Measurements from ENCODE around the gene SLC35C1. TPM values are rescaled to one million over a fixed set of nuclear protein-coding genes. Genes with fewer than 3 reads are reported as not detected.

Gene SLC35C1
- polyA plus RNA-seq, 1 donor (not counting 4 experiments of a cell fraction or from before 2014, with no cell fraction given) = 4.9 TPM

DNA sequence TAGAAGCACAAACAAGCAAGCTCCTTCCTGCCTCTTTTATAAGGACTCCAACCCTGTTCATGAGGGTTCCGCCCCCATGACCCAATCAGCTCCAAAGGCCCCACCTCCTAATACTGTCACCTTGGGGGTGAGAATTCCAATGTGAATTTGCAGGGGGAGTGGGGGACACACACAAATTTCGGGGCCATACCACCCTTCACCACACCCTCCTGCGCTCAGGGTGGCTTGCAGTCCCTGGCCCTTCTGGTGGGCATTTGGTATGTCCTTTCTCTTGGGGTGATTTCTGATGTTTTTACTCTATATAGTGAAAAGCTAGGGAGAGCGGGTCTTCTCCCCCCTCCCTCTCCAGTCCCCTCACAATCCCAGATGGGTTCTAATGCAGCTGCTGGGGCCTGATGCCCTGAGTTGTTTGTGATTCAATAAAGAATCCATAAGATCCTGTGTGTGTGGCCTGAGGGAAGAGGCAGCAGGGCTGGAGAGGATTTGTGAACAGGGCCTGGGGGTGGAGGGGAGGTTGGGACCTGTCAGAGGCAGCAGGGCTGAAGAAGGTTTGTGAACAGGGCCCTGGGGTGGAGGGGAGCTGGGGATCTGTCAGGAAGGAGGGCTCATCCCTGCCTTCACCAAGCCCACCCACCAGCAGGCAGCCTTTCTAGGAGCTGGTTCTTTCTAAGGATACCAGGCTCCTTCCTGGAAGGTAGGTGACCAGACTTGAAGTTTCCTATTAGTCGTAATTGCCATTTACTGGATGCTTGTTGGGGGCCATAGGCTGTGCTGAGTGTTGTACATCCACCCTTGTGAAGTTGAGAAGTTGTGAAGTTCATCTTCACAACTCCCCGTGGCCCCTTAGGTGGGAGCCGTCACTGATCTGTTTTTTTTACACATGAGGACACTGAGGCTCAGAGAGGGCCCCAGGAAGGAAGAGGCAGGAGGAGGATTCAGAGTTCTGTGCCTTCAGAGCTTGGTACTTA, 7.9 kb downstream of the SLC35C1 start:
- TF ChIP-seq EZH2 (IDR thresholded peaks at IDR 0.05; ENCODE audit: low read length) (no peak), CTCF (optimal IDR thresholded peaks at IDR 0.05 in 1 of 3, IDR thresholded peaks at IDR 0.05 in 1 of 3, conservative IDR thresholded peaks at IDR 0.05 in 1 of 3; ENCODE audit: extremely low read depth in 1 of 3, insufficient read depth in 2 of 3, low read length in 3 of 3) (no peak)
- H3K27me3 ChIP-seq (ENCODE audit: control insufficient read depth, extremely low read depth, insufficient read depth, low read length) = no peaks in the 10 kb centered on the region
- H3K4me3 ChIP-seq (ENCODE audit: control insufficient read depth in 2 of 3, extremely low read depth in 1 of 3, insufficient read depth in 2 of 3, low read depth in 1 of 3, low read length in 3 of 3) = no peak overlapping the region
- H3K27ac ChIP-seq (ENCODE audit: control insufficient read depth, insufficient read depth, low read length) = no peak overlapping the region
- H3K4me2 ChIP-seq (ENCODE audit: control insufficient read depth, extremely low read depth, insufficient read depth, low read depth, low read length) = no peak overlapping the region
- no peaks in the 10 kb centered on the region for H4K20me1 ChIP-seq (ENCODE audit: control insufficient read depth, extremely low read depth, insufficient read depth, low read length)
- peaks cover 1% of the 10 kb centered on the region for H3K79me2 ChIP-seq (ENCODE audit: control insufficient read depth, insufficient read depth, low read length)
- no peak overlapping the region for H3K9ac ChIP-seq (ENCODE audit: control insufficient read depth, extremely low read depth, insufficient read depth, low read length)
- no peak overlapping the region for H2AFZ ChIP-seq (ENCODE audit: control insufficient read depth, low read length)
- H3K9me3 ChIP-seq (ENCODE audit: control insufficient read depth, low read depth, low read length) = no peaks in the 10 kb centered on the region
- no peaks in the 10 kb centered on the region for H3K4me1 ChIP-seq (ENCODE audit: control insufficient read depth, extremely low read depth, insufficient read depth, low read length)
- no peak for FAIRE-seq
- H3K36me3 ChIP-seq (ENCODE audit: control insufficient read depth in 2 of 2, extremely low read depth in 1 of 2, insufficient read depth in 2 of 2, low read length in 2 of 2) = peaks cover 9 to 14% of the 10 kb centered on the region in 2 experiments
- no peaks in the 10 kb centered on the region for H3K9me1 ChIP-seq (ENCODE audit: control insufficient read depth, extremely low read depth, insufficient read depth, low read length)
- no peak for DNase-seq (ENCODE audit: low read depth, low spot score)
- dilution Hi-C loops (cut with MboI; ENCODE audit: extremely low pct_ligation_motif_present, low sequenced_read_pairs) = no loop called here

DNA sequence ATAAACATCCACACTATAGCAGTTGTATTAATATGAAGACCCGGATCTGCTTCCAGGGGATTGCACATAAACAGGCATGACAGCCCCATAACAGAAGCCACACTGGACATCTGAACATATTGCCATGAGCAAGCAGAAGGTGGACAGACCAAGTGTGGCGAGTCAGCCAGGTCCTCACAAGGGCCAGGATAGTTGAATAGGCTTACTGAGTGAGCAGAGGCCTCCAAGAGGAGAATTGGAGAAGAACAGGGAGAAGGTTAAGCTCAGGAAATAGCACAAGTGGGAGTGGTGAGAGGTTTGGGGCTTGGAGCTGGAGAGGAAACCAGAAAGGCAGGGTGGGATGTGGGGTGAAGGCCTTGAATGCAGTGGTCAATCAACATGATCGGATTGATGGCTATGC, 10.8 kb downstream of the SLC35C1 start:
- Histone ChIP-seq H3K4me1 (ENCODE audit: control insufficient read depth, extremely low read depth, insufficient read depth, low read length) (no peaks in the 10 kb centered on the region), H3K4me2 (ENCODE audit: control insufficient read depth, extremely low read depth, insufficient read depth, low read depth, low read length) (no peak overlapping the region), H3K27me3 (ENCODE audit: control insufficient read depth, extremely low read depth, insufficient read depth, low read length) (no peaks in the 10 kb centered on the region), H3K79me2 (ENCODE audit: control insufficient read depth, insufficient read depth, low read length) (no peaks in the 10 kb centered on the region), H3K9me3 (ENCODE audit: control insufficient read depth, low read depth, low read length) (no peaks in the 10 kb centered on the region), H3K27ac (ENCODE audit: control insufficient read depth, insufficient read depth, low read length) (no peak overlapping the region), H3K36me3 (ENCODE audit: control insufficient read depth in 2 of 2, extremely low read depth in 1 of 2, insufficient read depth in 2 of 2, low read length in 2 of 2) (peaks cover 5 to 6% of the 10 kb centered on the region in 2 experiments), H4K20me1 (ENCODE audit: control insufficient read depth, extremely low read depth, insufficient read depth, low read length) (no peaks in the 10 kb centered on the region), H2AFZ (ENCODE audit: control insufficient read depth, low read length) (no peak overlapping the region), H3K4me3 (ENCODE audit: control insufficient read depth in 2 of 3, extremely low read depth in 1 of 3, insufficient read depth in 2 of 3, low read depth in 1 of 3, low read length in 3 of 3) (no peak overlapping the region), H3K9ac (ENCODE audit: control insufficient read depth, extremely low read depth, insufficient read depth, low read length) (no peak overlapping the region), H3K9me1 (ENCODE audit: control insufficient read depth, extremely low read depth, insufficient read depth, low read length) (no peaks in the 10 kb centered on the region)
- no peak for DNase-seq (ENCODE audit: low read depth, low spot score)
- FAIRE-seq = no peak
- dilution Hi-C loops (cut with MboI; ENCODE audit: extremely low pct_ligation_motif_present, low sequenced_read_pairs) = no loop called here
- no peak for TF ChIP-seq EZH2 (IDR thresholded peaks at IDR 0.05; ENCODE audit: low read length)
- peak in 2 of 3 experiments; percentile 10 to 12 for TF ChIP-seq CTCF (optimal IDR thresholded peaks at IDR 0.05 in 1 of 3, IDR thresholded peaks at IDR 0.05 in 1 of 3, conservative IDR thresholded peaks at IDR 0.05 in 1 of 3; ENCODE audit: extremely low read depth in 1 of 3, insufficient read depth in 2 of 3, low read length in 3 of 3)
